GM21381 (cell line): ENCODE measurements around the gene CUL2.
"Not testable (repeated sequence)": the region's sequence is repeated elsewhere in the genome, so short reads cannot be mapped to it uniquely, and the experiment has no call there.

ENCODE experiments used
- ATAC-seq: cut with Tn5 transposase; IDR thresholded peaks from one replicate; pipeline ENCODE4 v1.9.1; 2021; ENCODE audit warnings: mild to moderate bottlenecking, moderate library complexity; ENCODE audit not compliant: unreplicated experiment

The CUL2 gene

DNA sequence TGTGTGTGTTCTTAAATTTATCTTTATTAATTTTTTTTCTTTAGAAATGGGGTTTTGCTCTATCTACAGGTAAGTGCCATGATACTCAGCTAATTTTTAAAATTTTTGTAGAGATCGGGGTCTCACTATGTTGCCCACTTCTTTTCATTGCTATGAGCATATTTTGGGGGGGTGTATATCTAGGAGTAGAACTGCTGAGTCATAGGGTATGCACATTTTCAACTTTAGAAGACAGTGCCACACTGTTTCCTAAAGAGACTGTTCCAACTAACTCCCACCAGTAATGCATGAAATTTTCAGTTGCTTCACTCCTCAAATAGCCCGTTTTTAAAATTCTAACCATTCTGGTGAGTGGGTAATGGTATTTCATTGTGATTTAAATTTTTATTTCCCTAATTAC is 108.3 kb downstream of the CUL2 start:
- no peak for ATAC-seq

- no peak for ATAC-seq
Observed at GRCh38 chr10:34979938-34980337, 110.2 kb downstream of the CUL2 start.

- no peak for ATAC-seq
Observed at GRCh38 chr10:34978080-34978479, 112.1 kb downstream of the CUL2 start.

- ATAC-seq, result not testable (repeated sequence)
Observed at GRCh38 chr10:34976380-34976910, 113.7 kb downstream of the CUL2 start.

GRCh38 chr10:34974364-34975065 is 115.6 kb downstream of the CUL2 start:
- ATAC-seq, result not testable (repeated sequence)

- ATAC-seq, result not testable (repeated sequence)
Observed at GRCh38 chr10:34973757-34974156, 116.4 kb downstream of the CUL2 start.

DNA sequence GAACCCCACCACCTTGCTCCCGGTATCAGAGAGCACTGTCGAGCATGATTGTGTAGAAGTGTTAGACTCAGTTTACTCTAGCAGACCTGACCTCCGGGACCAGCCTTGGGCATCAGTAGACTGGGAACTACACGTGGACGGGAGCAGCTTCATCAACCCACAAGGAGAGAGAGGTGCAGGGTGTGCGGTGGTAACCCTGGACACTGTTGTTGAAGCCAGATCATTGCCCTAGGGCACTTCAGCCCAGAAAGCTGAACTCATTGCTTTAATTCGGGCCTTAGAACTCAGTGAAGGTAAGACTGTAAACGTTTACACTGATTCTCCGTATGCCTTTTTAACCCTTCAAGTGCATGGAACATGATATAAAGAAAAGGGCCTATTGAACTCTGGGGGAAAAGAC is 117.0 kb downstream of the CUL2 start:
- not testable (repeated sequence) for ATAC-seq

- ATAC-seq, result not testable (repeated sequence)
Observed at GRCh38 chr10:34972591-34972990, 117.5 kb downstream of the CUL2 start.

- not testable (repeated sequence) for ATAC-seq
Observed at GRCh38 chr10:34971606-34972334, 118.4 kb downstream of the CUL2 start.

- ATAC-seq, result no peak
Observed at GRCh38 chr10:34969171-34969570, 121.0 kb downstream of the CUL2 start.

GRCh38 chr10:34967335-34967880 is 122.7 kb downstream of the CUL2 start:
- no peak for ATAC-seq

- no peak for ATAC-seq
Observed at GRCh38 chr10:34966451-34966850, 123.7 kb downstream of the CUL2 start.

- ATAC-seq, result no peak
Observed at GRCh38 chr10:34966040-34966439, 124.1 kb downstream of the CUL2 start.

- no peak for ATAC-seq
Observed at GRCh38 chr10:34964166-34964800, 125.9 kb downstream of the CUL2 start.

- no peak for ATAC-seq
Observed at GRCh38 chr10:34962866-34963265, 127.3 kb downstream of the CUL2 start.

GRCh38 chr10:34960983-34961382 is 129.2 kb downstream of the CUL2 start:
- ATAC-seq, result no peak

- ATAC-seq, result no peak
Observed at GRCh38 chr10:34959786-34960185, 130.4 kb downstream of the CUL2 start.

DNA sequence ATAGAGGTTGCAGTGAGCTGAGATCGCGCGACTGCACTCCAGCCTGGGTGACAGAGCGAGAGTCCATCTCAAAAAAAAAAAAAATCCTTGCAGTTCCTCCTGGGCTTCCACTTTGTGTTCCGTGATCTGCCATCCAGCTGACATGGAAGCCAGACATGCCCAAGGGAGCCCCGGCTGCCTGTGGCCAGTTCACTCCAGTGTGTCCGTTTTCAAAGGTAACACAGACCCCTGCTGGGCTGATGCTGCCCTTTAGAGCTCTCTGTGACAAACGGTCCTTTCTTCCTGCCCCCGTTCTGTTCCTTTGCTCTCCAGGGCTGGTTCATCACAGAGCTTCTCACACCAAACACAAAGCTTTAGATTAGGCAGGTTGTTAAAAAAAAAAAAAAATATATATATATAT is 130.8 kb downstream of the CUL2 start:
- no peak for ATAC-seq
